Measurements from ENCODE around the gene TRPM4.
"Not testable (repeated sequence)": the region's sequence is repeated elsewhere in the genome, so short reads cannot be mapped to it uniquely, and the experiment has no call there.

TRPM4 gene

GRCh38 chr19:49136771-49137171 lies 20.8 kb upstream of the TRPM4 start:
- no peaks in the 10 kb centered on the region for H3K36me3 Mint-ChIP-seq (ENCODE audit: low read depth)
- no peak overlapping the region for H3K27ac Mint-ChIP-seq
- peaks cover 21% of the 10 kb centered on the region for H3K27me3 Mint-ChIP-seq
- no peaks in the 10 kb centered on the region for H3K9me3 Mint-ChIP-seq
- H3K4me3 Mint-ChIP-seq = no peak overlapping the region
- peaks cover 13% of the 10 kb centered on the region for H3K4me1 Mint-ChIP-seq (ENCODE audit: low read depth)

GRCh38 chr19:49140951-49141350 lies 16.6 kb upstream of the TRPM4 start:
- no peak overlapping the region for H3K27ac Mint-ChIP-seq
- H3K36me3 Mint-ChIP-seq (ENCODE audit: low read depth) = no peaks in the 10 kb centered on the region
- H3K9me3 Mint-ChIP-seq = no peaks in the 10 kb centered on the region
- peaks cover 14% of the 10 kb centered on the region for H3K4me1 Mint-ChIP-seq (ENCODE audit: low read depth)
- no peak overlapping the region for H3K4me3 Mint-ChIP-seq
- peaks cover 27% of the 10 kb centered on the region for H3K27me3 Mint-ChIP-seq

- Mint-ChIP-seq H3K27ac (no peak overlapping the region), H3K4me3 (no peak overlapping the region), H3K9me3 (no peaks in the 10 kb centered on the region), H3K27me3 (peaks cover 29% of the 10 kb centered on the region), H3K36me3 (ENCODE audit: low read depth) (no peaks in the 10 kb centered on the region), H3K4me1 (ENCODE audit: low read depth) (peaks cover 14% of the 10 kb centered on the region)
These were observed 16.2 kb upstream of the TRPM4 start for GRCh38 chr19:49141352-49141751.

GRCh38 chr19:49142866-49143335 lies 14.7 kb upstream of the TRPM4 start:
- H3K27me3 Mint-ChIP-seq = peaks cover 33% of the 10 kb centered on the region
- H3K9me3 Mint-ChIP-seq = no peaks in the 10 kb centered on the region
- H3K4me3 Mint-ChIP-seq = peak overlapping the region; percentile 74
- H3K4me1 Mint-ChIP-seq (ENCODE audit: low read depth) = peaks cover 14% of the 10 kb centered on the region
- no peak overlapping the region for H3K27ac Mint-ChIP-seq
- no peaks in the 10 kb centered on the region for H3K36me3 Mint-ChIP-seq (ENCODE audit: low read depth)

GRCh38 chr19:49145573-49146407 lies 11.8 kb upstream of the TRPM4 start:
- peak overlapping the region; percentile 63 for H3K4me3 Mint-ChIP-seq
- peak overlapping the region; percentile 89 for H3K27ac Mint-ChIP-seq
- peaks cover 30% of the 10 kb centered on the region for H3K4me1 Mint-ChIP-seq (ENCODE audit: low read depth)
- H3K27me3 Mint-ChIP-seq = peaks cover 55% of the 10 kb centered on the region
- H3K36me3 Mint-ChIP-seq (ENCODE audit: low read depth) = no peaks in the 10 kb centered on the region
- no peaks in the 10 kb centered on the region for H3K9me3 Mint-ChIP-seq

GRCh38 chr19:49146408-49146770 lies 11.2 kb upstream of the TRPM4 start:
- not testable (repeated sequence) for H3K27ac Mint-ChIP-seq; H3K9me3 Mint-ChIP-seq; H3K36me3 Mint-ChIP-seq (ENCODE audit: low read depth)
- Mint-ChIP-seq H3K27me3 (peaks cover 56% of the 10 kb centered on the region), H3K4me3 (peak overlapping the region; percentile 63), H3K4me1 (ENCODE audit: low read depth) (peaks cover 32% of the 10 kb centered on the region)

- Mint-ChIP-seq H3K4me3 (no peak overlapping the region), H3K27me3 (peaks cover 54% of the 10 kb centered on the region), H3K4me1 (ENCODE audit: low read depth) (peaks cover 30% of the 10 kb centered on the region), H3K36me3 (ENCODE audit: low read depth) (no peaks in the 10 kb centered on the region), H3K9me3 (no peaks in the 10 kb centered on the region), H3K27ac (no peak overlapping the region)
These were observed 9.4 kb upstream of the TRPM4 start for GRCh38 chr19:49148044-49148682.

GRCh38 chr19:49148784-49149651 lies 8.6 kb upstream of the TRPM4 start:
- H3K27ac Mint-ChIP-seq = no peak overlapping the region
- peaks cover 62% of the 10 kb centered on the region for H3K27me3 Mint-ChIP-seq
- H3K36me3 Mint-ChIP-seq (ENCODE audit: low read depth) = no peaks in the 10 kb centered on the region
- H3K4me1 Mint-ChIP-seq (ENCODE audit: low read depth) = peaks cover 30% of the 10 kb centered on the region
- H3K9me3 Mint-ChIP-seq = no peaks in the 10 kb centered on the region
- peak overlapping the region; percentile 52 for H3K4me3 Mint-ChIP-seq

GRCh38 chr19:49149652-49150105 lies 7.9 kb upstream of the TRPM4 start:
- H3K27me3 Mint-ChIP-seq = peaks cover 68% of the 10 kb centered on the region
- peak overlapping the region; percentile 77 for H3K4me3 Mint-ChIP-seq
- H3K36me3 Mint-ChIP-seq (ENCODE audit: low read depth) = no peaks in the 10 kb centered on the region
- H3K9me3 Mint-ChIP-seq = no peaks in the 10 kb centered on the region
- H3K4me1 Mint-ChIP-seq (ENCODE audit: low read depth) = peaks cover 30% of the 10 kb centered on the region
- H3K27ac Mint-ChIP-seq = no peak overlapping the region

GRCh38 chr19:49150106-49150943 lies 7.3 kb upstream of the TRPM4 start:
- Mint-ChIP-seq H3K4me1 (ENCODE audit: low read depth) (peaks cover 28% of the 10 kb centered on the region), H3K36me3 (ENCODE audit: low read depth) (no peaks in the 10 kb centered on the region), H3K27me3 (peaks cover 69% of the 10 kb centered on the region), H3K9me3 (no peaks in the 10 kb centered on the region), H3K27ac (no peak overlapping the region), H3K4me3 (peak overlapping the region; percentile 77)

- Mint-ChIP-seq H3K27me3 (peaks cover 69% of the 10 kb centered on the region), H3K4me3 (no peak overlapping the region), H3K9me3 (no peaks in the 10 kb centered on the region), H3K4me1 (ENCODE audit: low read depth) (peaks cover 23% of the 10 kb centered on the region), H3K36me3 (ENCODE audit: low read depth) (no peaks in the 10 kb centered on the region), H3K27ac (no peak overlapping the region)
These were observed 6.7 kb upstream of the TRPM4 start for GRCh38 chr19:49150944-49151243.

- Mint-ChIP-seq H3K27ac (no peak overlapping the region), H3K9me3 (no peaks in the 10 kb centered on the region), H3K36me3 (ENCODE audit: low read depth) (no peaks in the 10 kb centered on the region), H3K4me1 (ENCODE audit: low read depth) (peaks cover 22% of the 10 kb centered on the region), H3K4me3 (no peak overlapping the region), H3K27me3 (peaks cover 69% of the 10 kb centered on the region)
These were observed 6.1 kb upstream of the TRPM4 start for GRCh38 chr19:49151267-49152118.

GRCh38 chr19:49152119-49152550 lies 5.5 kb upstream of the TRPM4 start:
- no peaks in the 10 kb centered on the region for H3K36me3 Mint-ChIP-seq (ENCODE audit: low read depth)
- no peak overlapping the region for H3K27ac Mint-ChIP-seq
- H3K27me3 Mint-ChIP-seq = peaks cover 70% of the 10 kb centered on the region

More at GRCh38 chr19:49152119-49152550, 5.5 kb upstream of the TRPM4 start:
- Mint-ChIP-seq H3K4me3 (no peak overlapping the region), H3K9me3 (no peaks in the 10 kb centered on the region), H3K4me1 (ENCODE audit: low read depth) (peaks cover 22% of the 10 kb centered on the region)

Data from stimulated activated naive CD8-positive, alpha-beta T cell treated with anti-CD3 and anti-CD28 coated beads, Interleukin-15, Interleukin-2, amounts not matched to agents 100 ng/mL and 50 ng/mL, for 24 hours (primary cell).